ENCODE results near the gene RAB3B.
"Not testable (repeated sequence)": the region's sequence is repeated elsewhere in the genome, so short reads cannot be mapped to it uniquely, and the experiment has no call there.

The RAB3B gene

GRCh38 chr1:52032124-52032784, 41.8 kb upstream of the RAB3B start:
- Mint-ChIP-seq H3K4me1 (peaks cover 37% of the 10 kb centered on the region), H3K36me3 (ENCODE audit: low read depth) (peaks cover 6% of the 10 kb centered on the region), H3K4me3 (peak overlapping the region; percentile 90), H3K27me3 (ENCODE audit: low read depth, poor library complexity) (peaks cover 2% of the 10 kb centered on the region), H3K27ac (no peak overlapping the region), H3K9me3 (no peaks in the 10 kb centered on the region)
- DNase-seq, result no peak
- TF ChIP-seq, protein P1, sequence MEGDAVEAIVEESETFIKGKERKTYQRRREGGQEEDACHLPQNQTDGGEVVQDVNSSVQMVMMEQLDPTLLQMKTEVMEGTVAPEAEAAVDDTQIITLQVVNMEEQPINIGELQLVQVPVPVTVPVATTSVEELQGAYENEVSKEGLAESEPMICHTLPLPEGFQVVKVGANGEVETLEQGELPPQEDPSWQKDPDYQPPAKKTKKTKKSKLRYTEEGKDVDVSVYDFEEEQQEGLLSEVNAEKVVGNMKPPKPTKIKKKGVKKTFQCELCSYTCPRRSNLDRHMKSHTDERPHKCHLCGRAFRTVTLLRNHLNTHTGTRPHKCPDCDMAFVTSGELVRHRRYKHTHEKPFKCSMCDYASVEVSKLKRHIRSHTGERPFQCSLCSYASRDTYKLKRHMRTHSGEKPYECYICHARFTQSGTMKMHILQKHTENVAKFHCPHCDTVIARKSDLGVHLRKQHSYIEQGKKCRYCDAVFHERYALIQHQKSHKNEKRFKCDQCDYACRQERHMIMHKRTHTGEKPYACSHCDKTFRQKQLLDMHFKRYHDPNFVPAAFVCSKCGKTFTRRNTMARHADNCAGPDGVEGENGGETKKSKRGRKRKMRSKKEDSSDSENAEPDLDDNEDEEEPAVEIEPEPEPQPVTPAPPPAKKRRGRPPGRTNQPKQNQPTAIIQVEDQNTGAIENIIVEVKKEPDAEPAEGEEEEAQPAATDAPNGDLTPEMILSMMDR (IDR thresholded peaks at IDR 0.05), result no peak

DNA sequence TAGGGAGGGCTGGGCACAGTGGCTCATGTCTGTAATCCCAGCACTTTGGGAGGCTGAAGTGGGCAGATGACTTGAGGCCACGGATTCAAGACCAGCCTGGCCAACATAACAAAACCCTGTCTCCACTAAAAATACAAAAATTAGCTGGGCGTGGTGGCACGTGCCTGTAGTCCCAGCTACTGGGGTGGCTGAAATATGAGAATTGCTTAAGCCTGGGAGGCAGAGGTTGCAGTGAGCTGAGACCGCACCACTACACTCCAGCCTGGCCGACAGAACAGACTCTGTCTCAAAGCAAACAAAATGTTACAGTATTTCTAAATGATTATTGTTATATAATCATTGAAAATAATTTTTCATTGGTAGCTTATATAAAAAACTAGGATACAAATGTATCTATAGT, 38.3 kb upstream of the RAB3B start:
- not testable (repeated sequence) for H3K27ac Mint-ChIP-seq; DNase-seq; H3K4me3 Mint-ChIP-seq; H3K9me3 Mint-ChIP-seq; H3K27me3 Mint-ChIP-seq (ENCODE audit: low read depth, poor library complexity)
- Mint-ChIP-seq H3K4me1 (peaks cover 32% of the 10 kb centered on the region), H3K36me3 (ENCODE audit: low read depth) (peaks cover 21% of the 10 kb centered on the region)

- peaks cover 6% of the 10 kb centered on the region for H3K27me3 Mint-ChIP-seq (ENCODE audit: low read depth, poor library complexity)
- no peak overlapping the region for H3K27ac Mint-ChIP-seq
- TF ChIP-seq, protein P1 (IDR thresholded peaks at IDR 0.05), result no peak
- H3K9me3 Mint-ChIP-seq, result no peaks in the 10 kb centered on the region
- H3K36me3 Mint-ChIP-seq (ENCODE audit: low read depth), result peaks cover 26% of the 10 kb centered on the region
- H3K4me3 Mint-ChIP-seq, result no peak overlapping the region
- no peak for DNase-seq
- peaks cover 30% of the 10 kb centered on the region for H3K4me1 Mint-ChIP-seq
These were observed 37.8 kb upstream of the RAB3B start for GRCh38 chr1:52028328-52028727.

GRCh38 chr1:52026278-52026677, 35.8 kb upstream of the RAB3B start:
- H3K9me3 Mint-ChIP-seq, result no peaks in the 10 kb centered on the region
- H3K4me3 Mint-ChIP-seq, result no peak overlapping the region
- H3K4me1 Mint-ChIP-seq, result peaks cover 15% of the 10 kb centered on the region
- TF ChIP-seq, protein P1 (IDR thresholded peaks at IDR 0.05), result no peak
- no peak overlapping the region for H3K27ac Mint-ChIP-seq
- DNase-seq, result no peak
- H3K36me3 Mint-ChIP-seq (ENCODE audit: low read depth), result peaks cover 39% of the 10 kb centered on the region
- peaks cover 6% of the 10 kb centered on the region for H3K27me3 Mint-ChIP-seq (ENCODE audit: low read depth, poor library complexity)

- Mint-ChIP-seq H3K27ac (no peak overlapping the region), H3K9me3 (no peaks in the 10 kb centered on the region), H3K36me3 (ENCODE audit: low read depth) (peaks cover 47% of the 10 kb centered on the region), H3K27me3 (ENCODE audit: low read depth, poor library complexity) (peaks cover 3% of the 10 kb centered on the region), H3K4me1 (no peaks in the 10 kb centered on the region), H3K4me3 (no peak overlapping the region)
- no peak for DNase-seq
- TF ChIP-seq, protein P1 (IDR thresholded peaks at IDR 0.05), result no peak
These were observed 31.6 kb upstream of the RAB3B start for GRCh38 chr1:52022133-52022532.

- no peak overlapping the region for H3K27ac Mint-ChIP-seq
- H3K36me3 Mint-ChIP-seq (ENCODE audit: low read depth), result no peaks in the 10 kb centered on the region
- no peaks in the 10 kb centered on the region for H3K4me1 Mint-ChIP-seq
- TF ChIP-seq, protein P1 (IDR thresholded peaks at IDR 0.05), result no peak
- no peak for DNase-seq
- no peak overlapping the region for H3K4me3 Mint-ChIP-seq
- H3K27me3 Mint-ChIP-seq (ENCODE audit: low read depth, poor library complexity), result peaks cover 40% of the 10 kb centered on the region
- no peaks in the 10 kb centered on the region for H3K9me3 Mint-ChIP-seq
These were observed 17.7 kb upstream of the RAB3B start for GRCh38 chr1:52008071-52008809.
